Fibroblast of skin of scalp (primary cell): ENCODE results near the gene ESYT1.
"Not testable (repeated sequence)": the region's sequence is repeated elsewhere in the genome, so short reads cannot be mapped to it uniquely, and the experiment has no call there.

Experiments
- DNase-seq: peaks from one replicate; pipeline ENCODE4 v3.0.0-alpha.2; 2013

The ESYT1 gene

DNA sequence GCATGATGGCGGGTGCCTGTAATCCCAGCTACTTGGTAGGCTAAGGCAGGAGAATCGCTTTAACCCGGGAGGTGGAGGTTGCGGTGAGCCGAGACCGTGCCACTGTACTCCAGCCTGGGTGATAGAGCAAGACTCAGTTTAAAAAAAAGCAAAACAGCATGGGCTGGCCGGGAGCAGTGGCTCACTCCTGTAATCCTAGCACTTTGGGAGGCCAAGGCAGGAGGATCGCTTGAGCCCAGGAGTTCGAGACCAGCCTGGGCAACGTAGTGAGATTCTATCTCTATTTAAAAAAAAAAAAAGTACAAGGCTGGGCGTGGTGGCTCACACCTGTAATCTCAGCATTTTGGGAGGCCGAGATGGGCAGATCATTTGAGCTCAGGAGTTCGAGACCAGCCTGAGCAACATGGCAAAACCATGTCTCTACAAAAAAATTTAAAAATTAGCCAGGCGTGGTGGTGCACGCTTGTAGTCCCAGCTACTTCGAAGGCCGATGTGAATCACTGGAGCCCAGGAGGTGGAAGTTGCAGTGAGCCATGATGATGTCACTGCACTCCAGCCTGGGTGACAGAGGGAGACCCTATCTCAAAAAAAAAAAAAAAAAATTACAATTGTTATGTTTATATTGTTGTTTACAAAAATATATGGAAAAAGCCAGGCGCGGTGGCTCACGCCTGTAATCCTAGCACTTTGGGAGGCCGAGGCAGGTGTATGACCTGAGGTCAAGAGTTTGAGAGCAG is 28.6 kb downstream of the ESYT1 start:
- not testable (repeated sequence) for DNase-seq

GRCh38 chr12:56157201-56158028 is 29.3 kb downstream of the ESYT1 start:
- peak; percentile 94 for DNase-seq

GRCh38 chr12:56158029-56158925 is 30.2 kb downstream of the ESYT1 start, which contains the start of gene MYL6:
Gene MYL6 (plus strand): TSS chr12:56158359. CDS start chr12:56158402, 43 bp downstream.
- DNase-seq: peak; percentile 99

- DNase-seq: peak; percentile 87
Measured at GRCh38 chr12:56158926-56159461, 30.9 kb downstream of the ESYT1 start.

DNA sequence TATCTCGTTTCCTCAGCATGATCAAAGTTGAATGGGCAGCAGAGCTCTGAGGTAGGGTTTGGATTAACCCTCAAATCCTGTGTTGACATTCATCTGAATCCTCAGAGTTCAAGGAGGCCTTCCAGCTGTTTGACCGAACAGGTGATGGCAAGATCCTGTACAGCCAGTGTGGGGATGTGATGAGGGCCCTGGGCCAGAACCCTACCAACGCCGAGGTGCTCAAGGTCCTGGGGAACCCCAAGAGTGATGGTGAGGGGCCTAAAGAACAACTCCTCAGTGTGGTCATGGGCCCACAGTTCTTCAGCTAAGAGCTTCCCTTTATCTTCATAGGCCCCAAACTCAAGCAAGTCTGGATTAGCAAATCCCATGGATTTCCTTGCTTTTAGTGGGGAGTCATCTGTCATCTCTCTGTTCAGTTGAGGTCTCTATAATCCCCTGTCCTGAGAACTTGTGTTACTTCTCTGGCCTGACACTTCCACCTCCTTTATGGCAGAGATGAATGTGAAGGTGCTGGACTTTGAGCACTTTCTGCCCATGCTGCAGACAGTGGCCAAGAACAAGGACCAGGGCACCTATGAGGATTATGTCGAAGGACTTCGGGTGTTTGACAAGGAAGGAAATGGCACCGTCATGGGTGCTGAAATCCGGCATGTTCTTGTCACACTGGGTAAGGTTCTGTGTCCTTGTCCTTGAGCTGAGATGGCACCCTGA is 31.6 kb downstream of the ESYT1 start:
- no peak for DNase-seq

DNA sequence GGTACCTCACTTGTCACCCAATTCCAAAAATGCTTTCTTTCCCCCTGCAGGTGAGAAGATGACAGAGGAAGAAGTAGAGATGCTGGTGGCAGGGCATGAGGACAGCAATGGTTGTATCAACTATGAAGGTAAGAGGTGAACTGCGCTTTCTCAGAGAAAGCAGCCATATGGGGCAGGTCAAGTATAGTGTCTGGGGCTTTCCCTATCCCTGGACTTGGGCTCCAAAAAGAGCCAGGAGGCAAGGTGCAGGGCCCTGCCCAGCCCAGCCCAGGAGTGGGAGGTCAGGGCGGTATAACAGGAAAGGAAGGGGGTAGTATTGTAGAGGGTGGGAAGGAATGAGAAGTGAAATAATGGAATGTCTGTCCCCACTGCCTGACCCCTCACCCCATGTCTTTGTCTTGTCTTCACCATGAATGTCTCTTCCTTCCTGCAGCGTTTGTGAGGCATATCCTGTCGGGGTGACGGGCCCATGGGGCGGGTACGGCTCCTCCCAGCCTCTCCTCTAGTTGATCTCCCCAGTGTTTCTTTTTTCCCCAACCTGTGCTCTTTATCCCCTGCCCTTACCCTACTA is 32.2 kb downstream of the ESYT1 start:
- DNase-seq: peak; percentile 34

DNA sequence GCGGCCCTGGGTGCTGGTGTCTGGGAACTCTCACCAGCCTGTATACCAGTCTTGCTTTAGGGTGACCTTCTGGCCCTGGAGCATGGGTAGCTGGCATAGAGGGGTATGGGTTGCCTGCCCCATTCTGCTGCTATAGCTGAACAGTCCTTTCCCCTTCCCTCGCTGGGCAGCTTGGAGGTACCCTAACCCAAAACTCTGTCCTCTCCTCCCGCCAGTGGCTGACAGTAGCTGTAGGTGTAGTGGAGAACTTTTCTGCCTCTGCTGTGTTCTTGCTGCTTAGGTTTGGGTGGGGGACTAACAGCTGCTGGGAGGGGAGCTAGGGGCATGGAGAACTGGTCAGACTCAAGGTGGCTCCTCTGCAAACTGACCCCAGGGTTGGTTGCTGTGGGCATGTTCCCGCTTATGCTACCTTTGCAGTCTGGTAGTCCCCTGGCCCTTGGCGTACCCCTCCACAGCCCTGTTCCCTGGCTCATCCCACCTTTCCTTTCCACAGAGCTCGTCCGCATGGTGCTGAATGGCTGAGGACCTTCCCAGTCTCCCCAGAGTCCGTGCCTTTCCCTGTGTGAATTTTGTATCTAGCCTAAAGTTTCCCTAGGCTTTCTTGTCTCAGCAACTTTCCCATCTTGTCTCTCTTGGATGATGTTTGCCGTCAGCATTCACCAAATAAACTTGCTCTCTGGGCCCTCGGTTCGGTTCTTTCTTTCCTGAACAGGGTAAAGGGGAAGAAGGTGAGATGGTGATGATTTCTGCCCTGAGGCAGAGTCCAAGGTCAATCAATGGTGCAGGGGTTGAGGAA is 33.0 kb downstream of the ESYT1 start:
- no peak for DNase-seq

- no peak for DNase-seq
Measured at GRCh38 chr12:56161690-56162351, 33.8 kb downstream of the ESYT1 start.

GRCh38 chr12:56162468-56163290 is 34.6 kb downstream of the ESYT1 start:
- DNase-seq: peak; percentile 45

DNA sequence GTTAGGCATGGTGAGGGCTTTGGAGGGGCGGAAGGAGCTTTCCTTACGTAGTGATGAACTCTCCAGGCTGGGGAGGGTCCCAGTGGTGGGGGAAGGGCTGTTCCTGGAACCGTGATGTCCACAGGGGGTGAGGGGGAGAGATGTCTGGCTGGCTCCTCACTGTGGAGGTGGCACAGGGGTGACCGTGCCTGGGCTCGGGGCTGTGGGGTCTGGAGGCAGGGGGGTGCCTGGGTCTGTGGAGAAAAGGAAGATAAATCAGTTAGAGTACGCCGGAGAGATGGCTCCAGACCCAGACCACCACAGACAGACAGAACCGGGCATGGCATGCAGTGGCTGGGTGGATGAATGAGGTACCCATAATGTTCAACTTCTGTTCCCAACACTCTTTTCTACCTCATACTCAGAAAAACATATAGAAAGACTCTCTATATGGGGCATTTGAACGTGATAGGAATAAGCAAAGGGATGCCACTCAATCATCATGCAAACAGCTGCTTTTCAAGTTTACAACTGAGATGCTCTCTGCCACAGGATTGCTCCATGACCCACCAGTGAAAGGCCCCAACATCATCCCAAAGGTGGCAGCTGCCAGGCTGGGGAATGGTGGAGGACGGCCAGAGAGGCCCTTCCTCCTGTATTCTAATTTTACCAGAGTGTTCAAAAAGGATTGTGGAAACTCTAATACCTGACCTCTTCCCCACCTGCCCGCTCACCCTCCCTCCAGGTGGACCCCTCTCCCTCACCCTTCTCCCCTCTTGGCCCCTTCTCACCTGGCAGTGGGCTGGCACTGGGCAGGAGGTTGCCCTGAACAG is 35.7 kb downstream of the ESYT1 start:
- DNase-seq: peak; percentile 26

GRCh38 chr12:56164345-56164729 is 36.3 kb downstream of the ESYT1 start:
- DNase-seq: peak; percentile 25

GRCh38 chr12:56165369-56165768 is 37.3 kb downstream of the ESYT1 start:
- DNase-seq: peak; percentile 29

DNA sequence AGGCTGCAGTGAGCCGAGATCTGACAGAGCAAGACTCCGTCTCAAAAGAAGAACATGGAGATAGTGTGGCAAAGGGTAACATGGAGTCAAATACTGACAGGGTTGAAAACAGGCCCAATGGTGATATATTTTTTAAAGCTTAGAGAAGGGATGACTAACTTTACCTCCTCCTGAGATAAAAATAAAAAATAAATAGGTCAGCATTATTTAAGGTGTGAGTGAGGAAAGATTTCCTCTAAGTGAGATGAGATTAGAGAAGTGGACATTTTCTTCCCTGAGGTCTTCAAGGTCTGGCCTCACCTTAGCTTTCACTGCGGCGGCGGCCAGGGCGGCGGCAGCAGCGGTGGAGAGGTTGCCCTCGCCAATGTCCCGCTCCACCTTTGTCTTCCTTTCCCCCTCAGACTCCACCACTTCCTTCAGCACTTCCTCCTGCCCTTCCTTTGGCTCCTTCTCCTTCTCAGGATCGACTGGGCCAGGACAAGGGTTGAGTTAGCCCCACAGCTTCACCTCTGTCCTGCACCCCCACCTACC is 41.2 kb downstream of the ESYT1 start:
- DNase-seq: no peak

- no peak for DNase-seq
Measured at GRCh38 chr12:56172839-56173238, 44.8 kb downstream of the ESYT1 start.

- no peak for DNase-seq
Measured at GRCh38 chr12:56178347-56178746, 50.3 kb downstream of the ESYT1 start.

GRCh38 chr12:56186957-56187356 is 58.9 kb downstream of the ESYT1 start:
- no peak for DNase-seq

- DNase-seq: no peak
Measured at GRCh38 chr12:56188131-56188777, 60.2 kb downstream of the ESYT1 start.

GRCh38 chr12:56188778-56189098 is 60.7 kb downstream of the ESYT1 start:
- DNase-seq: no peak
